ENCODE data around the gene ZNRD2.

DNA sequence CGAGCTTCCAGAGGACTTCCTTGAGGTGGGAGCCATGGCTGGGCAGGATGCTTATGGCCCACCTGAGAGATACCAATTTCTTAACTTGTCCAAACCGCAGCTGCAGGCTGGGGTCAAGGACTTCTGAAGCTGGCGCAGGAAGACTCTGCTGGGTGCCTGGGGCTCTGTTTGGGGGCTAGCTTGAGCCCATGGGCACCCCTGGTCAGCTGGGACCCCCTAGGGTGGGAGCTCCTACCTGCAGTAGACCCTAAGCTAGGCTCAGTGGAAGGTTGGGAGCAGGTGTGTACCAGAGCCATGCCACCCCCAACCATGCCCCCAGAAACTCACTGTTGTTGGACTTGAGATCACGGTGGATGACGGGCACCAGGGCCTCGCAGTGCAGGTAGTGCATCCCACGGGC is 42.4 kb downstream of the ZNRD2 start:
- TF ChIP-seq, protein P1, sequence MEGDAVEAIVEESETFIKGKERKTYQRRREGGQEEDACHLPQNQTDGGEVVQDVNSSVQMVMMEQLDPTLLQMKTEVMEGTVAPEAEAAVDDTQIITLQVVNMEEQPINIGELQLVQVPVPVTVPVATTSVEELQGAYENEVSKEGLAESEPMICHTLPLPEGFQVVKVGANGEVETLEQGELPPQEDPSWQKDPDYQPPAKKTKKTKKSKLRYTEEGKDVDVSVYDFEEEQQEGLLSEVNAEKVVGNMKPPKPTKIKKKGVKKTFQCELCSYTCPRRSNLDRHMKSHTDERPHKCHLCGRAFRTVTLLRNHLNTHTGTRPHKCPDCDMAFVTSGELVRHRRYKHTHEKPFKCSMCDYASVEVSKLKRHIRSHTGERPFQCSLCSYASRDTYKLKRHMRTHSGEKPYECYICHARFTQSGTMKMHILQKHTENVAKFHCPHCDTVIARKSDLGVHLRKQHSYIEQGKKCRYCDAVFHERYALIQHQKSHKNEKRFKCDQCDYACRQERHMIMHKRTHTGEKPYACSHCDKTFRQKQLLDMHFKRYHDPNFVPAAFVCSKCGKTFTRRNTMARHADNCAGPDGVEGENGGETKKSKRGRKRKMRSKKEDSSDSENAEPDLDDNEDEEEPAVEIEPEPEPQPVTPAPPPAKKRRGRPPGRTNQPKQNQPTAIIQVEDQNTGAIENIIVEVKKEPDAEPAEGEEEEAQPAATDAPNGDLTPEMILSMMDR (IDR thresholded peaks at IDR 0.05), result no peak
- no peak for TF ChIP-seq POLR2A (IDR thresholded peaks at IDR 0.05)
